ENCODE results near the gene CD81. TPM values are rescaled to one million over a fixed set of nuclear protein-coding genes. Genes with fewer than 3 reads are reported as not detected.

The CD81 gene
- total RNA-seq, 2 experiments from 2014 or later = 181 to 183 TPM

DNA sequence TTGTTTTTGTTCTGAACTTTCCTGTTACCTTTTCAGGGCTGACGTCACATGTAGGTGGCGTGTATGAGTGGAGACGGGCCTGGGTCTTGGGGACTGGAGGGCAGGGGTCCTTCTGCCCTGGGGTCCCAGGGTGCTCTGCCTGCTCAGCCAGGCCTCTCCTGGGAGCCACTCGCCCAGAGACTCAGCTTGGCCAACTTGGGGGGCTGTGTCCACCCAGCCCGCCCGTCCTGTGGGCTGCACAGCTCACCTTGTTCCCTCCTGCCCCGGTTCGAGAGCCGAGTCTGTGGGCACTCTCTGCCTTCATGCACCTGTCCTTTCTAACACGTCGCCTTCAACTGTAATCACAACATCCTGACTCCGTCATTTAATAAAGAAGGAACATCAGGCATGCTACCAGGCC lies 19.9 kb downstream of the CD81 start:
- peaks cover 17% of the 10 kb centered on the region for H3K4me1 Mint-ChIP-seq (ENCODE audit: low read depth)
- H3K27me3 Mint-ChIP-seq = no peaks in the 10 kb centered on the region
- DNase-seq = no peak
- H3K4me3 Mint-ChIP-seq = peak overlapping the region; percentile 31
- peaks cover 19% of the 10 kb centered on the region for H3K36me3 Mint-ChIP-seq (ENCODE audit: low read depth)
- TF ChIP-seq, protein P1, sequence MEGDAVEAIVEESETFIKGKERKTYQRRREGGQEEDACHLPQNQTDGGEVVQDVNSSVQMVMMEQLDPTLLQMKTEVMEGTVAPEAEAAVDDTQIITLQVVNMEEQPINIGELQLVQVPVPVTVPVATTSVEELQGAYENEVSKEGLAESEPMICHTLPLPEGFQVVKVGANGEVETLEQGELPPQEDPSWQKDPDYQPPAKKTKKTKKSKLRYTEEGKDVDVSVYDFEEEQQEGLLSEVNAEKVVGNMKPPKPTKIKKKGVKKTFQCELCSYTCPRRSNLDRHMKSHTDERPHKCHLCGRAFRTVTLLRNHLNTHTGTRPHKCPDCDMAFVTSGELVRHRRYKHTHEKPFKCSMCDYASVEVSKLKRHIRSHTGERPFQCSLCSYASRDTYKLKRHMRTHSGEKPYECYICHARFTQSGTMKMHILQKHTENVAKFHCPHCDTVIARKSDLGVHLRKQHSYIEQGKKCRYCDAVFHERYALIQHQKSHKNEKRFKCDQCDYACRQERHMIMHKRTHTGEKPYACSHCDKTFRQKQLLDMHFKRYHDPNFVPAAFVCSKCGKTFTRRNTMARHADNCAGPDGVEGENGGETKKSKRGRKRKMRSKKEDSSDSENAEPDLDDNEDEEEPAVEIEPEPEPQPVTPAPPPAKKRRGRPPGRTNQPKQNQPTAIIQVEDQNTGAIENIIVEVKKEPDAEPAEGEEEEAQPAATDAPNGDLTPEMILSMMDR (IDR thresholded peaks at IDR 0.05) = no peak
- Histone ChIP-seq H3K27me3 (ENCODE audit: control insufficient read depth in 1 of 2, insufficient read depth in 2 of 2, low read length in 2 of 2) (no peaks in the 10 kb centered on the region), H3K4me1 (ENCODE audit: insufficient read depth, low read length) (peaks cover 30% of the 10 kb centered on the region), H3K27ac (ENCODE audit: low read depth in 1 of 2, low read length in 2 of 2) (no peak overlapping the region), H3K9me3 (ENCODE audit: control insufficient read depth in 1 of 2, insufficient read depth in 1 of 2, low read length in 2 of 2) (no peaks in the 10 kb centered on the region), H3K36me3 (ENCODE audit: insufficient read depth, low read length) (peaks cover 41% of the 10 kb centered on the region), H3K4me3 (ENCODE audit: low read length) (no peak overlapping the region)
- no peak for ATAC-seq (ENCODE audit: poor library complexity)
- peak overlapping the region; percentile 74 for H3K27ac Mint-ChIP-seq
- ChIA-PET CTCF (no interaction called here), POLR2A (no interaction called here)
- intact Hi-C loops (cut with DNase I, micrococcal nuclease) = loop anchor here in 1 of 2 experiments (10.0 kb wide), 1 partner anchor 542 kb away; the partner anchor contains the start of gene LSP1
- no peaks in the 10 kb centered on the region for H3K9me3 Mint-ChIP-seq

DNA sequence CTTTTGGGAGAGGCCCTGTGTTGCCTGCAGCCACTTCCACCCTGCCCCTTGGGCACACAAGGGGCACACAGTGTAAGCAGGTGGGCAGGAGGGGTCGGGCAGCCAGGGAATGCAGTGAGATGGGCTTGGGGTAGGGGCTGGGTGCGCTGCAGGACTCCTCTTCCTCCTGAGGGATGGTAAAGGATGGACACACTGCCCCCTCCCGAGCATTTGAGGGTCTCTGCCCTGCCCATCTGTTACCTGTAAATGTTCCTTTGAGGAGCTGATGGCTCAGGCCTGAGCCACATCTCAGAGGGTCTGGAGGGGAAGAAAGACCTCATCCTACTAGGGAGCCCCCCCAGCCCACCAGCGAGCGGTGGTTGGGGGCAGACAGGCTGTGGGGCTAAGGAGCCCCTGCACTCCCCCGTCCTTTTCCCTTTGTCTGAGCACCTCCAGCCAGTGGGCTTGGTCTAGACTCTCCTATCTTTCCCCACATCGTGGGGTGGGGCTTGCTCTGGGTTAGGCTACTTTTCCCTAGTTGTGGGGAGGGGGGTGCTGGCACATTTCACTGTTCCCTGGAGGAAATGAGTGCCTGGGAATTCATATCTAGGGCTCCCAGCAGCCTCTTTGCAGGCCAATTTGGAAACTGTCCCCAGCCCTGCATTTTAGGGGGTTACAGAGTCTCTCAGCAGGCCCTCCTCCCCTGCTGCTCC lies 21.7 kb downstream of the CD81 start:
- Mint-ChIP-seq H3K9me3 (no peaks in the 10 kb centered on the region), H3K27ac (peak overlapping the region; percentile 97), H3K27me3 (no peaks in the 10 kb centered on the region), H3K4me3 (peak overlapping the region; percentile 98), H3K36me3 (ENCODE audit: low read depth) (peaks cover 29% of the 10 kb centered on the region), H3K4me1 (ENCODE audit: low read depth) (peaks cover 17% of the 10 kb centered on the region)
- Histone ChIP-seq H3K9me3 (ENCODE audit: control insufficient read depth in 1 of 2, insufficient read depth in 1 of 2, low read length in 2 of 2) (no peaks in the 10 kb centered on the region), H3K36me3 (ENCODE audit: insufficient read depth, low read length) (peaks cover 46% of the 10 kb centered on the region), H3K27ac (ENCODE audit: low read depth in 1 of 2, low read length in 2 of 2) (peak overlapping the region; percentile 95 to 99), H3K4me3 (ENCODE audit: low read length) (no peak overlapping the region), H3K4me1 (ENCODE audit: insufficient read depth, low read length) (peaks cover 35% of the 10 kb centered on the region), H3K27me3 (ENCODE audit: control insufficient read depth in 1 of 2, insufficient read depth in 2 of 2, low read length in 2 of 2) (no peaks in the 10 kb centered on the region)
- ChIA-PET CTCF (interaction anchor here (1.0 kb wide), 1 partner anchor 12 kb away, joined by 5 read pairs; no protein-coding TSS in a partner anchor), POLR2A (interaction anchor here (0.6 to 2.6 kb wide), 3 partner anchors 12 to 1792 kb away, joined by 3 to 24 read pairs (median 20); partner anchors contain the start of genes C11orf21 and TSPAN32)
- intact Hi-C loops (cut with DNase I, micrococcal nuclease) = loop anchor here in 1 of 2 experiments (1.0 to 10.0 kb wide), 2 partner anchors 21 to 544 kb away; partner anchors contain the start of gene LSP1
- DNase-seq = no peak
- TF ChIP-seq, protein P1 (IDR thresholded peaks at IDR 0.05) = no peak
- ATAC-seq (ENCODE audit: poor library complexity) = no peak

DNA sequence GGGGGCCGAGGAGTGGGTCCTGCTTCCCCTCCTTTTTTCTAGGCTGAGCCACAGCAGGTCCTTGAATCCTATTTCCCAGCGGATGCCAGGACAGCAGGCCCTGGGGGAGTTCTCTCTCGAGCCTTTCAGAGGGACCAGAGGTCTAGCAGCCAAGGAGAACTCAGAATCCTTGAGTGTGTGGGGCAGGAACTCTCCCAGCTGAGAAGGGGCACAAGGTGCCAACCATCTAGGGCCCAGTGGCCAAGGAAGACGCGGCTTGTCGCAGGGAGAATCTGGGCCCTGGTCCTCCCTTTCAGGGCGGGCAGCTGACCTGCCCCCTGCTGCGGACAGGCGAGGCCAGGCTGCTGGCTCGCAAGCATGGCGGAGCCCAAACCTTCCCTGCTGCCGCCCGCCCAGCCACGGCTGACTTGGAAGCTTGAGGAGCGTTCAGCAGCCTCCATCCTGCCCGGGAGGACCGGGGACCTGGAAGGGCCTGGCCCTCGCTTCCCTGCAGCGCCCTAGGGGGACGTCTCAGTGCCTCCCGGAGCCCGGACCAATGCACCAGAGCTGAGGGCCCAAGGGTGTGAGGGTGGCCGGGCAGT lies 22.5 kb downstream of the CD81 start:
- DNase-seq (peak in 5 of 14 experiments; percentile 12 to 51 (median 25)), ATAC-seq (ENCODE audit: poor library complexity) (peak; percentile 4)
- Histone ChIP-seq H3K36me3 (ENCODE audit: insufficient read depth, low read length) (peaks cover 46% of the 10 kb centered on the region), H3K9me3 (ENCODE audit: control insufficient read depth in 1 of 2, insufficient read depth in 1 of 2, low read length in 2 of 2) (no peaks in the 10 kb centered on the region), H3K27ac (ENCODE audit: low read depth in 1 of 2, low read length in 2 of 2) (peak overlapping the region; percentile 95 to 99), H3K4me3 (ENCODE audit: low read length) (peak overlapping the region; percentile 89), H3K4me1 (ENCODE audit: insufficient read depth, low read length) (peaks cover 33% of the 10 kb centered on the region), H3K27me3 (ENCODE audit: control insufficient read depth in 1 of 2, insufficient read depth in 2 of 2, low read length in 2 of 2) (no peaks in the 10 kb centered on the region)
- H3K9me3 Mint-ChIP-seq = no peaks in the 10 kb centered on the region
- H3K27ac Mint-ChIP-seq = peak overlapping the region; percentile 97
- peaks cover 17% of the 10 kb centered on the region for H3K4me1 Mint-ChIP-seq (ENCODE audit: low read depth)
- H3K4me3 Mint-ChIP-seq = peak overlapping the region; percentile 98
- no peaks in the 10 kb centered on the region for H3K27me3 Mint-ChIP-seq
- peaks cover 32% of the 10 kb centered on the region for H3K36me3 Mint-ChIP-seq (ENCODE audit: low read depth)
- intact Hi-C loops (cut with DNase I, micrococcal nuclease) = loop anchor here (1.0 to 10.0 kb wide), 6 partner anchors 21 to 983 kb away; partner anchors contain the start of genes C11orf21 (in 1 of the 2), CARS1 (in 1 of the 2), CTSD (in 1 of the 2) and LSP1 (in 1 of the 2)
- TF ChIP-seq, protein P1 (IDR thresholded peaks at IDR 0.05) = no peak
- POLR2A ChIA-PET = interaction anchor here (0.7 to 3.3 kb wide), 9 partner anchors 13 to 615 kb away, joined by 3 to 38 read pairs (median 5); partner anchors contain the start of genes C11orf21, CD81 and TSPAN32
- CTCF ChIA-PET = interaction anchor here (1.0 to 1.5 kb wide), 4 partner anchors 12 to 98 kb away, joined by 4 to 6 read pairs (median 5); partner anchors contain the start of genes C11orf21 and TSPAN32
